RCC 7860 (cell line): Measurements from ENCODE around the gene EGLN2.
A peak's percentile ranks its signal among the peaks of the same experiment; 100 is the strongest.
"Not testable (repeated sequence)": the region's sequence is repeated elsewhere in the genome, so short reads cannot be mapped to it uniquely, and the experiment has no call there.

Experiments used
- DNase-seq: peaks from one replicate; pipeline ENCODE4 v3.0.0-alpha.2; 2015; ENCODE audit warnings: low spot score
- FAIRE-seq: peaks from 2 replicates; lab custom pipeline; 2012; peaks lifted over from hg19 to GRCh38; lab: Jason Lieb, UNC

The EGLN2 gene

GRCh38 chr19:40798683-40799557 lies at the start of gene EGLN2:
EGLN2 (plus strand) TSS chr19:40799191; CDS start chr19:40800573, 1,382 bp downstream.
- DNase-seq (peak; percentile 90), FAIRE-seq (peak; percentile 69)

DNA sequence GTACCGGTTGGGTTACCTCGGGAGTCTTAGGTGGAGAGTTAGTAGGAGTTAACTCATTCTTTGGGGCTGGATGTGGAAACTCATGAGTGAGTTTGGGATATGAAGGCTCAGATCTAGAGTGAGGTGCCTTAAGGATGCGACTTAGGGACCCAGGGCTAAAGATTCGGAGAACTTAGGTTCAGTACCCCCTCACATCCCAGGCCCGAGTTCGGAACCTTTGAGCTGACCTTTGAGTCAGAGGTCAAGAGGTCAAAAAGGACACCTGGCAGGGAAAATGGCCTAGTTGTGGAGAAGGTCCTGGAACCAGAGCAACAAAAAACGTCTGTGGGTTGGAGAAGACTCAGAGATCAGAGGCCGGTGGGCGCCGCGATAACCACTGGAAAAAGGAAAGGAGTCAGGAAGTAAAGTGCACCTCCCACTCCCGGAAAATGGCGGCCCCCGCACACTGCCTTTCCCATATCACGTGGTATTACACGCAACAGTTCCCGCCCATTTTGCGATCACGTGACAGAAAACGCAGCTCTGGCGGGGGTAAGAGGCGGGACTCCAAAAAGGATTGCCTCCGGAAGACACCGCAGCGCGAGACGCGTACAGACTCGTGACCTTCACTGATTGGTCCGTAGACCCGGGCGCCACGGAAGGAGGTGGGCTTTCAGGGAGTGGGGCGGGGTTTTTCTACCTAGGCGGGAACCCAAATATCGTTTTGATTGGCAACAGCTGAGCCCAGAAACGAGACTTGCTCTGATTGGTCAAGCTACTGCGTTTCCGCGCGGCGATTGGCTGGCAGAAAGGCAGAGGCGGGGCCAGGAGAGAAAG lies 48.7 kb upstream of the EGLN2 start, which contains the start of gene ACTMAP:
ACTMAP (minus strand) TSS at position 420 of the 816 bp plus-strand sequence. CDS start 674 bp downstream, outside the sequence.
- FAIRE-seq (peak; percentile 93), DNase-seq (peak; percentile 99)

- DNase-seq (peak; percentile 88), FAIRE-seq (peak; percentile 40)
Observed at GRCh38 chr19:40750874-40751537, 48.0 kb upstream of the EGLN2 start, which contains the start of gene SNRPA. SNRPA (plus strand) TSS chr19:40751203; CDS start chr19:40751409, 206 bp downstream.

DNA sequence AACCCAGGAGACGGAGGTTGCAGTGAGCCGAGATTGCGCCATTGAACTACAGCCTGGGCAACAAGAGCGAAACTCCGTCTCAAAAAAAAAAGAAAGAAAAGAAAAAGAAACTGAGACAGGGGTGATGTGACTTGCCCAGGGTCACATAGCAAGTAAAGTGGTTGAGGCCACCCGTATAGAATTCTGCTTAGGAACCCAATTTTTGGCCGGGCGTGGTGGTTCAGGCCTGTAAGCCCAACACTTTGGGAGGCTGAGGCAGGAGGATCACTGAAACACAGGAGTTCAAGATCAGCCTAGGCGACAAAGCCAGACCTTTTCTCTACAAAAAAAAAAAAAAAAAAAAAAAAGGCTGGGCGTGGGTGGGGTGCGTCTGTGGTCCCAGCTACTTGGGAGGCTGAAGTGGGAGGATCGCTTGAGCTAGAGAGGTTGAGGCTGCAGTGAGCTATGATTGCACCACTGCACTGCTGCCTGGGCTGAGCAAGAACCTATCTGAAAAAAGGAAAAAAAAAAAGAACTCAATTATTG lies 46.7 kb upstream of the EGLN2 start:
- FAIRE-seq (no peak), DNase-seq (no peak)

DNA sequence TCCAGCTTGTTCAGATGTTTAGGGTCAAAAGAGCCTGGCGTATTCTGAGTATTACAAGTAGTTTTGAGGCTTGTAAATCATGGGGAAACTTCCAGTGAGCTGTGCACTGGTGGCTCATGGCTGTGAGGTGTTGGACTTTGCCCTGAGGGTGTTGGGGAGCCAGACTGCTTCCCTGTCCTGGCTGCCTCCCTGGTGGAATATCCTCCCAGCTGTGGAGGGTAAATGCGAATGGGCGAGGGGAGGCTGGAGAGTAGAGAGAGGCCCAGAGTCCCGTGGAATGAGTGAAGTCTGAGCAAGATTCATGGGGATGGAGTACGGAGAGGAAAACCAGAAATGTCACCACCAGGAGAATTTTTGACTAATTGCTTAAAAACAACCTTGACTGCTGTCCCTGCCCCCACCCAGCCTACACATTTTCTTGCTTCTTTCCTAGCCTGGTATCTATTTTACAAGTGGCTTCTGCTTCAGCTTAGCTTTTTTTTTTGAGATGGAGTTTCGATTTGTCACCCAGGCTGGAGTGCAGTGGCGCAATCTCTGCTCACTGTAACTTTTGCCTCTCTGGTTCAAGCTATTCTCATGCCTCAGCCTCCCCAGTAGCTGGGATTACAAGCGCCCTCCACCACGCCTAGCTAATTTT lies 44.3 kb upstream of the EGLN2 start:
- DNase-seq (no peak), FAIRE-seq (no peak)

DNA sequence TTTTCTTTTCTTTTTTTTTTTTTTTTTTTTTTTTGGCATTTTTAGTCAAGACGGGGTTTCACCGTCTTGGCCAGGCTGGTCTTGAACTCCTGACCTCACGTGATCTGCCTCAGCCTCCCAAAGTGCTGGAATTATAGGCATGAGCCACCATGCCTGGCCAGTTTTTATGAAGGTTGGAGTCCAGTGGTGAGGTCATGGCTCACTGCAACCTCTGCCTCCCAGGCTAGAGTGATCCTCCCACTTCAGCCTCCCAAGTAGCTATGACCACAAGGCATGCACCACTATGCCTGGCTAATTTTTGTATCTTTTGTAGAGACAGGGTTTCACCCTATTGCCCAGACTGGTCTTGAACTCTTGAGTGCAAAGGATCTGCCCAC lies 43.8 kb upstream of the EGLN2 start:
- no peak for FAIRE-seq
- no peak for DNase-seq

- no peak for FAIRE-seq
- DNase-seq = no peak
Observed at GRCh38 chr19:40755791-40756190, 43.2 kb upstream of the EGLN2 start.

DNA sequence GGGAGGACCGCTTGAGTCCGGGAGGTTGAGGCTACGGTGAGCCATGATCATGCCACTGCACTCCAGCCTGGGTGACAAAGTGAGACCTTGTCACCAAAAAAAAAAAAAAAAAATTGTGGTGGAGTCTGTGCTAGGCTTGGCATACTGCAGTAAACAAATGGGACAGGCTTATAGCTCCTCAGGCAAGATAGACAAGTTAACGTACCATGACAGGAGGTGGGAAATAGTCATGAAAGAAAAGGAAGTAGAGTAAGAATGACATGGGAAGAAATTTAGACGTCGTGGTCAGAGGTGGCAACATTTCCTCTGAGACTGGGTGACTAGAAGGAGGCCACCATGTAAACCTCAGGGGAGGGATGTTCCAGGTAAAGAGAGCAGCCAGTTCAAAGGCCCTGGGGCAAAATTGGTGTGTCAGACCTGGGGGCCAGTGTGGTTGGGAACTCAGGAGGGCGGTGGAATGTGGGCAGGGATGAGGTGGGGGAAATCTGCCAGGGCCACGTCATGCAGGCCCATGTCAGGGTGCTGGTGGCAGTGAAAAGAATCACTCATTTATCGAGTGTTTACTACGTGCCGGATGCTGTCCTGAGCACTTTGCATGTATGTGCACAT lies 42.4 kb upstream of the EGLN2 start:
- no peak for DNase-seq
- no peak for FAIRE-seq

GRCh38 chr19:40758491-40758890 lies 40.5 kb upstream of the EGLN2 start:
- FAIRE-seq (no peak), DNase-seq (no peak)

DNA sequence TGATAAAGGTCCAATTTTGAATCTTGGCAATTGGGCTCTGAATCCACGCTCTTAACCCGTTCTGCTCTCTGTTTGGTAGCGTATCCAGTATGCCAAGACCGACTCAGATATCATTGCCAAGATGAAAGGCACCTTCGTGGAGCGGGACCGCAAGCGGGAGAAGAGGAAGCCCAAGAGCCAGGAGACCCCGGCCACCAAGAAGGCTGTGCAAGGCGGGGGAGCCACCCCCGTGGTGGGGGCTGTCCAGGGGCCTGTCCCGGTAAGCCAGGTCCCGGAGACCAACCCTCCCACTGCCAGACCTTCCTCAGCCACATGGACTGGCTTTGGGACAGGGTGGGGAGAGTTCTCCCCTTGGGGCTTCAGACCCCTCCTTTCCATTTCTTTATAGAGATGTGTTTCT lies 39.6 kb upstream of the EGLN2 start:
- no peak for DNase-seq
- no peak for FAIRE-seq

GRCh38 chr19:40762754-40763470 lies 36.1 kb upstream of the EGLN2 start:
- DNase-seq = no peak

DNA sequence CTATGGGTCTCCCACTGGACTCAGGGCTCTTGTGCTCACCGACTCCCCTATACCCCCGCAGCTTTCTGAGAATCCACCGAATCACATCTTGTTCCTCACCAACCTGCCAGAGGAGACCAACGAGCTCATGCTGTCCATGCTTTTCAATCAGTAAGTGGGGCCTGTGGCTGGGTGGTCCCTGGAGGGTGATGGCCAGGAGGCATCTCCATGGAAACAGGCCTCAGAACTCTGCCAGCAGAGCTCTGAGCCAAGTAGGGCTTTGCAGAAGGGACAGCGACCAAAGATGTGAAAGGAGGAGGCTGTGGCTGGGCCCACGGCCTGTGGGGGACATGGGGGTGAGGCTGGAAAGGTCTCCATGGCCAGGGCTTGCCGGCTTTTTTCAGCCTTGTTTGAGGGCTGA lies 35.5 kb upstream of the EGLN2 start:
- DNase-seq (no peak), FAIRE-seq (no peak)

More at GRCh38 chr19:40762754-40763470, 36.1 kb upstream of the EGLN2 start:
- FAIRE-seq = no peak

- DNase-seq (no peak), FAIRE-seq (no peak)
Observed at GRCh38 chr19:40763963-40764362, 35.0 kb upstream of the EGLN2 start.

DNA sequence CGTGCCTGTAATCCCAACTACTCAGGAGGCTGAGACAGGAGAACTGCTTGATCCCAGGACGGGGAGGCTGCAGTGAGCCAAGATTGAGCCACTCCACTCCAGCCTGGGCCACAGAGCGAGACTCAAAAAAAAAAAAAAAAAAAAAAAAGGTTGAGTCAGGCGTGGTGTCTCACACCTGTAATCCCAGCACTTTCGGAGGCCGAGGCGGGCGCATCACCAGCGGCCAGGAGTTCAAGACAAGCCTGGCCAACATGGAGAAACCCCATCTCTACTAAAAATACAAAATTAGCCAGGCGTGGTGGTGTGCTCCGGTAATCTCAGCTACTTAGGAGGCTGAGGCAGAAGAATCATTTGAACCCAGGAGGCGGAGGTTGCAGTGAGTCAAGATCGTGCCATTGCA lies 32.6 kb upstream of the EGLN2 start:
- DNase-seq, FAIRE-seq: not testable (repeated sequence)

- FAIRE-seq (no peak), DNase-seq (no peak)
Observed at GRCh38 chr19:40768869-40769268, 30.1 kb upstream of the EGLN2 start.

GRCh38 chr19:40771101-40771862 lies 27.7 kb upstream of the EGLN2 start:
- FAIRE-seq = not testable (repeated sequence)
- peak; percentile 3 for DNase-seq

DNA sequence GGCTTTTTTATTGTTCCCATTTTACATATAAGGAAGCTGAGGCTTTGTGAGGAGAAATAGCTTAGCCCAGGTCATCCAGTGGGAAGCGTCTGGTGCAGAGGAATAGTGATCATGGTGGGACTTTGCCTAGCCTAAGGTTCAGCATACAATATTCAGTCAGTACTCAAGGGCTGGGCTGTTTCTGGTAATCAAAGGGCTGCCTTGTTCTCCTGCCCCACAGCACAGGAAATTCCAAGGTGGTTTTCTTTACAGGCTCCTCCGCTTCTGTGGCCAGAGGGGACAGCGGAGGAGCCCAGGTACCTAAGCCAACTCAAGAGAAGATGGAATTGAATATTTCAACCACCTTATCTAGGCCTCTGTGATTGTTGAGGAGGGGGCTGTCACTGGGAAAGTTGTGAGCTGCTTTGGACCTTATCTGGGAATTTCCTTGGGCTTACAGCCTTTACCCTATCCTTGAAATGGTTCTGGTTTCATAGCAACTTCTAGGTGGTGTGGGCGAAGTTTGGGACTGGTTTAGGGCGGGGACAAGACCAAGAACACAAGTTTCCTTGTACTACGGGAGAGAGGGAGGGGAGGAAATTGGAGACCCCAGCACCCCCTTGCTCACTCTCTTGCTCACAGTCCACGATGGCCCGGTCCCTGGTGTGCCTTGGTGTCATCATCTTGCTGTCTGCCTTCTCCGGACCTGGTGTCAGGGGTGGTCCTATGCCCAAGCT lies 23.9 kb upstream of the EGLN2 start, which contains the start of gene MIA:
MIA (plus strand) TSS at position 606 of the 716 bp plus-strand sequence; CDS start at position 628, 22 bp downstream.
- DNase-seq (no peak), FAIRE-seq (no peak)

DNA sequence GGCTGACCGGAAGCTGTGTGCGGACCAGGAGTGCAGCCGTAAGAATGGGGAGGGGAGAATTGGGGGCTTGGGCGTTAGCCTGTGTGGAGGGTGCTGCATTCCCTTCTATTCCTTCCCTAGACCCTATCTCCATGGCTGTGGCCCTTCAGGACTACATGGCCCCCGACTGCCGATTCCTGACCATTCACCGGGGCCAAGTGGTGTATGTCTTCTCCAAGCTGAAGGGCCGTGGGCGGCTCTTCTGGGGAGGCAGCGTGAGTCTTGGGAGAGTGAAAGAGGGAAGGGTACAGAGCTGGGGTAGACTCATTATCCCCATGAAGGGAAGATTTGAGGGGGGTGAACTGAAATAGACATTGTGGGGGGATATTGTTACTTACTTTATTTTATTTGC lies 23.4 kb upstream of the EGLN2 start:
- DNase-seq = no peak
- no peak for FAIRE-seq
